ENCODE results near the gene TSBP1.
"Not testable (repeated sequence)": the region's sequence is repeated elsewhere in the genome, so short reads cannot be mapped to it uniquely, and the experiment has no call there.

TSBP1 gene

GRCh38 chr6:32371229-32371628, 474 bp downstream of the TSBP1 start:
- DNase-seq: no peak

GRCh38 chr6:32370505-32370904, 1.2 kb downstream of the TSBP1 start:
- no peak for DNase-seq

- no peak for DNase-seq
Observed at GRCh38 chr6:32369660-32370059, 2.0 kb downstream of the TSBP1 start.

GRCh38 chr6:32367644-32368043, 4.1 kb downstream of the TSBP1 start:
- no peak for DNase-seq

GRCh38 chr6:32359225-32359624, 12.5 kb downstream of the TSBP1 start:
- DNase-seq: not testable (repeated sequence)

- DNase-seq: not testable (repeated sequence)
Observed at GRCh38 chr6:32358548-32358947, 13.2 kb downstream of the TSBP1 start.

GRCh38 chr6:32355018-32355417, 16.7 kb downstream of the TSBP1 start:
- no peak for DNase-seq

- no peak for DNase-seq
Observed at GRCh38 chr6:32353348-32353747, 18.4 kb downstream of the TSBP1 start.

- DNase-seq: no peak
Observed at GRCh38 chr6:32340242-32340641, 31.5 kb downstream of the TSBP1 start.

GRCh38 chr6:32337186-32337805, 34.4 kb downstream of the TSBP1 start:
- DNase-seq: no peak

- no peak for DNase-seq
Observed at GRCh38 chr6:32332433-32332832, 39.3 kb downstream of the TSBP1 start.

- no peak for DNase-seq
Observed at GRCh38 chr6:32329141-32329540, 42.6 kb downstream of the TSBP1 start.

GRCh38 chr6:32327103-32327502, 44.6 kb downstream of the TSBP1 start:
- no peak for DNase-seq

GRCh38 chr6:32318501-32318900, 53.2 kb downstream of the TSBP1 start:
- no peak for DNase-seq

GRCh38 chr6:32317541-32317940, 54.2 kb downstream of the TSBP1 start:
- no peak for DNase-seq

- DNase-seq: no peak
Observed at GRCh38 chr6:32313964-32314363, 57.7 kb downstream of the TSBP1 start.

- DNase-seq: no peak
Observed at GRCh38 chr6:32298632-32299336, 72.9 kb downstream of the TSBP1 start.

GRCh38 chr6:32294980-32295379, 76.7 kb downstream of the TSBP1 start:
- DNase-seq: not testable (repeated sequence)

- DNase-seq: no peak
Observed at GRCh38 chr6:32294566-32294965, 77.1 kb downstream of the TSBP1 start.

- no peak for DNase-seq
Observed at GRCh38 chr6:32293695-32294094, 78.0 kb downstream of the TSBP1 start.

GRCh38 chr6:32291543-32291942, 80.2 kb downstream of the TSBP1 start:
- DNase-seq: no peak

GRCh38 chr6:32290886-32291450, 80.7 kb downstream of the TSBP1 start:
- no peak for DNase-seq

GRCh38 chr6:32288426-32288825, 83.3 kb downstream of the TSBP1 start:
- no peak for DNase-seq

- DNase-seq: not testable (repeated sequence)
Observed at GRCh38 chr6:32273801-32274577, 97.7 kb downstream of the TSBP1 start.

Measured in CD4-positive, alpha-beta T cell treated with Interferon alpha-2 for 1 hour (primary cell).